Body of pancreas (tissue), 4 donors: ENCODE data around the gene TTC28. TPM values are rescaled to one million over a fixed set of nuclear protein-coding genes. Genes with fewer than 3 reads are reported as not detected.
"Not testable (repeated sequence)": the region's sequence is repeated elsewhere in the genome, so short reads cannot be mapped to it uniquely, and the experiment has no call there.

ENCODE experiments used
- ATAC-seq: fragments of 150-250 bp; one replicate; pipeline ENCODE4 v1.9.1; 2016
- DNase-seq, 4 donors: peaks; one replicate each; pipeline ENCODE4 v3.0.0-alpha.2; 2019
- H3K27ac ChIP-seq, 4 donors: fragments of 200-600 bp; sonication (generic); 1 replicate in 3 of 4; 2 replicates in 1 of 4; pipeline versions ENCODE4 v1.5.1 to v1.6.1; 2016 to 2019; ENCODE audit warnings: mild to moderate bottlenecking in 1 of 4, mixed read lengths in 1 of 4, moderate library complexity in 1 of 4
- H3K27me3 ChIP-seq, 2 donors: fragments of 200-600 bp; sonication (generic); one replicate each; pipeline ENCODE4 v1.6.0; 2016; ENCODE audit warnings: mild to moderate bottlenecking in 1 of 2
- H3K36me3 ChIP-seq, 2 donors: fragments of 200-600 bp; sonication (generic); replicated peaks in 1 of 2; 2 replicates each; pipeline ENCODE4 v1.5.1; 2016; ENCODE audit warnings: low read depth in 2 of 2; ENCODE audit not compliant: insufficient read depth in 1 of 2
- H3K4me1 ChIP-seq: fragments of 200-600 bp; sonication (generic); one replicate; pipeline ENCODE4 v1.6.0; 2016
- H3K4me3 ChIP-seq, 2 donors: fragments of 200-600 bp; sonication (generic); 1 replicate in 1 of 2; 2 replicates in 1 of 2; pipeline ENCODE4 v1.5.1; 2016 to 2019
- H3K9me3 ChIP-seq, 3 donors: fragments of 200-600 bp; sonication (generic); 1 replicate in 2 of 3; 2 replicates in 1 of 3; pipeline ENCODE4 v1.5.1; 2016
- POLR2A ChIP-seq, 3 donors: fragments of 450-650 bp; IDR thresholded peaks; one replicate each; pipeline ENCODE4 v1.6.1; 2016; ENCODE audit warnings: antibody characterized with exemption in 3 of 3, mild to moderate bottlenecking in 2 of 3
- WGBS, 2 donors: methylation state at CpG; one replicate each; pipeline ENCODE4 v1.1.5; 2017; 5-methylcytosine and 5-hydroxymethylcytosine counted together
- intact Hi-C: fragments of 100-400 bp; cut with DNase I; formaldehyde crosslinking; loops from one replicate; pipeline ENCODE4 v1.15.1; 2023
- total RNA-seq, 2 donors: library from RNA; depleted of rRNA; stranded (reverse); fragments of >200 nt; gene quantifications; one replicate each; pipeline ENCODE4 v1.1.0, GENCODE V29; 2016
- TF ChIP-seq, protein P1 (sequence below), 7 experiments: fragments of 450-650 bp in 4 of 7; fragments of 200-600 bp in 3 of 7; sonication (generic) in 3 of 7; IDR thresholded peaks; one replicate each; pipeline ENCODE4 v1.5.1; 2016 to 2019; ENCODE audit warnings: antibody characterized with exemption in 7 of 7

TTC28 gene
- total RNA-seq, 2 donors from 2014 or later: 21.0 to 87.3 TPM

DNA sequence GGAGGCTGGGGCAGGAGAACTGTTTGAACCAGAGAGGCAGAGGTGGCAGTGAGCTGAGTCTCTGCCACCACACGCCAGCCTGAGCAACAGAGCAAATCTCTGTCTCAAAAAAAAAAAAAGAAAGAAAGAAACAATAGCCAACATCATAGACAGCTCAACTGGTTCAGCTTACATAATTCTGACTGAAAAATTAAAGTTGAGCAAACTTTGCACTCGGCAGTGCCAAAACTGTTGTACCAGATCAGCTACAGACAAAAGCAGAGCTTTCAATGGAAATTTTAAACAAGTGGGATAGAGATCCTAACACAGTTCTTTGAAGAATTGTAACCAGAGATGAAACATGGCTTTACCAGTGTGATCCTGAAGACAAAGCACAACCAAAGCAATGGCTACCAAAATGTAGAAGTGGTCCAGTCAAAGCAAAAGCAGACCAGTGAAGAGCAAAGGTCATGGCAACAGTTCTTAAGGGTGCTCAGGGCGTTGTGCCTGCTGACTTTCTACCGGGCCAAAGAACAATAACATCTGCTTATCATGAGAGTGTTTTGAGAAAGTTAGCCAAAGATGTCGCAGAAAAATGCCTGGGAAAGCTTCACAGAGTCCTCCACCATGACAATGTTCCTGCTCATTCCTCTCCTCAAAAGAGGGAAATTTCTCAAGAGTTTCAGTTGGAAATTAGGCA is 59.3 kb downstream of the TTC28 start:
- peak in 1 of 4 donors; percentile 21 for DNase-seq
- H3K27me3 ChIP-seq: no peaks in the 10 kb centered on the region
- peak overlapping the region in 2 of 4 donors; percentile 7 to 52 for H3K27ac ChIP-seq
- H3K9me3 ChIP-seq: no peaks in the 10 kb centered on the region
- H3K36me3 ChIP-seq: no peaks in the 10 kb centered on the region
- intact Hi-C loops: no loop called here
- TF ChIP-seq, protein P1, sequence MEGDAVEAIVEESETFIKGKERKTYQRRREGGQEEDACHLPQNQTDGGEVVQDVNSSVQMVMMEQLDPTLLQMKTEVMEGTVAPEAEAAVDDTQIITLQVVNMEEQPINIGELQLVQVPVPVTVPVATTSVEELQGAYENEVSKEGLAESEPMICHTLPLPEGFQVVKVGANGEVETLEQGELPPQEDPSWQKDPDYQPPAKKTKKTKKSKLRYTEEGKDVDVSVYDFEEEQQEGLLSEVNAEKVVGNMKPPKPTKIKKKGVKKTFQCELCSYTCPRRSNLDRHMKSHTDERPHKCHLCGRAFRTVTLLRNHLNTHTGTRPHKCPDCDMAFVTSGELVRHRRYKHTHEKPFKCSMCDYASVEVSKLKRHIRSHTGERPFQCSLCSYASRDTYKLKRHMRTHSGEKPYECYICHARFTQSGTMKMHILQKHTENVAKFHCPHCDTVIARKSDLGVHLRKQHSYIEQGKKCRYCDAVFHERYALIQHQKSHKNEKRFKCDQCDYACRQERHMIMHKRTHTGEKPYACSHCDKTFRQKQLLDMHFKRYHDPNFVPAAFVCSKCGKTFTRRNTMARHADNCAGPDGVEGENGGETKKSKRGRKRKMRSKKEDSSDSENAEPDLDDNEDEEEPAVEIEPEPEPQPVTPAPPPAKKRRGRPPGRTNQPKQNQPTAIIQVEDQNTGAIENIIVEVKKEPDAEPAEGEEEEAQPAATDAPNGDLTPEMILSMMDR (IDR thresholded peaks at IDR 0.05): no peak
- no peak for TF ChIP-seq POLR2A (IDR thresholded peaks at IDR 0.05)
- WGBS, 2 donors: 35 to 36% methylated on average over 5 of the region's 5 CpGs
- peak; percentile 21 for ATAC-seq
- no peak overlapping the region for H3K4me3 ChIP-seq
- H3K4me1 ChIP-seq: peaks cover 14% of the 10 kb centered on the region

DNA sequence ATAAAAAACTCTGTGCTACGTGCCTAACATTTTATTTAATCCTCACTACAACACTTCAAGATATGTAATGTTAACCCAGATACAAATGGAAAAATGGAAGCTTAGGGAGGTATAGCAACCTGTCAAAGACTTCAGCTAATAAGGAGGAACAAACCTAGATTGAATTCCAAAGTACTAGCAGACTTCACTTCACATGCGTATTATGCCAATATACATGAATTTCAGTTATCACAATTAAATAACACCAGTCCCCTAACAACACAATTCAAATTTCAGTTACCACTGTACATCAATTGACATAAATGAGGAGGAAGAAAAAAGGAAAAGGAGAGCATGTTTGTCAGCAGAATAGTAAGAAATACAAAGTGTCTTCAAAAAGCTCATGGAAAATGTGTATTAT is 60.4 kb downstream of the TTC28 start:
- no peak for DNase-seq
- H3K9me3 ChIP-seq: no peaks in the 10 kb centered on the region

DNA sequence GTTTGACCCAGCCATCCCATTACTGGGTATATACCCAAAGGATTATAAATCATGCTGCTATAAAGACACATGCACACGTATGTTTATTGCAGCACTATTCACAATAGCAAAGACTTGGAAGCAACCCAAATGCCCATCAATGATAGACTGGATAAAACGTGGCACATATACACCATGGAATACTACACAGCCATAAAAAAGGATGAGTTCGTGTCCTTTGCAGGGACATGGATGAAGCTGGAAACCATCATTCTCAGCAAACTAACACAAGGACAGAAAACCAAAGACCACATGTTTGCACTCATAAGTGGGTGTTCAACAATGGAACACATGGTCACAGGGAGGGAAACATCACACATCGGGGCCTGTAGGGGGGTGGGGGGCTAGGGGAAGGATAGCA is 64.2 kb downstream of the TTC28 start:
- ATAC-seq, H3K36me3 ChIP-seq, H3K27ac ChIP-seq, H3K4me3 ChIP-seq, H3K27me3 ChIP-seq, H3K9me3 ChIP-seq, intact Hi-C loops, H3K4me1 ChIP-seq, DNase-seq: not testable (repeated sequence)
- 82% methylated on average over 4 of the region's 4 CpGs for WGBS, 2 donors

More for the DNA sequence above, 60.4 kb downstream of the TTC28 start:
- Histone ChIP-seq H3K27ac (no peak overlapping the region), H3K27me3 (no peaks in the 10 kb centered on the region), H3K36me3 (no peaks in the 10 kb centered on the region), H3K4me1 (peaks cover 14% of the 10 kb centered on the region), H3K4me3 (no peak overlapping the region)
- intact Hi-C loops: no loop called here
- no peak for ATAC-seq
- TF ChIP-seq, protein P1 (IDR thresholded peaks at IDR 0.05): no peak
- no peak for TF ChIP-seq POLR2A (IDR thresholded peaks at IDR 0.05)
- WGBS, 2 donors: 91 to 98% methylated on average over 2 of the region's 2 CpGs

DNA sequence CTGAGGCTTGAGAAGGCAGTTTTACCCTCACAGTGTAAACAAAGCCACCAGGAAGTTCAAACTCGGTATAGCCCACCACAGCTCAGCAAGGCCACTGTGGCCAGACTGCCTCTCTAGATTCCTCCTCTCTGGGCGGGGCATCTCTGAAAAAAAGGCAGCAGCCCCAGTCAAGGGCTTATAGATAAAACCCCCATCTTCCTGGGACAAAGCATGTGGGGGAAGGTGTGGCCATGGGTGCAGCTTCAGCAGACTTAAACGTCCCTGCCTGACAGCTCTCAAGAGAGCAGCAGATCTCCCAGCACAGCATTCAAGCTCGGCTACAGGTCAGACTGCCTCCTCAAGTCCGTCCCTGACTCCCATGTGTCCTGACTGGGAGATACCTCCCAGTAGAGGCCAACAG is 69.7 kb downstream of the TTC28 start:
- no peak for ATAC-seq
- WGBS, 2 donors: 88% methylated on average over 5 of the region's 5 CpGs; no CpG with 5 or more reads in 1 of the 2 donors
- intact Hi-C loops: loop anchor here (5.0 kb wide), 1 partner anchor 222 kb away; no protein-coding TSS in a partner anchor

DNA sequence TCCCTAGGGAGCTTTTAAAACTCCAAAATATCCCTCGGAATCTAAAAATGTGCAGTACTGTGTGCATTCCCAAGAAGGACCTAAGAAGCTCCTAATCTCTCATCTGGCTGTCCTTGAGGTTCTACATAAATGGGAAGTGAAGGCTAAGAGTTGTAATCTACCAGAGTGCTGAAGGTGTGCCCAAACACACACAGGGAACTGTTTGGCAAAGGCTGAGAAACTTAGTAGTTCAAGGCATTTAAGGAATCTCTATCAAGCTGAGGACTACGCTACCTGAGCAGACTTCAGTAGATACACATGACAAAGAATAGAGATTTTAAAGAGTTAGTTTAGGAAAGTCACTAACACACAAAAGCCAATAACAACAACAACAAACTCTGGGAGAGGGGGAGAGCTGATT is 71.1 kb downstream of the TTC28 start:
- Histone ChIP-seq H3K4me3 (no peak overlapping the region), H3K9me3 (no peaks in the 10 kb centered on the region), H3K36me3 (no peaks in the 10 kb centered on the region), H3K4me1 (peaks cover 9% of the 10 kb centered on the region), H3K27me3 (no peaks in the 10 kb centered on the region), H3K27ac (no peak overlapping the region)
- 29 to 39% methylated on average over 2 of the region's 2 CpGs for WGBS, 2 donors
- no peak for TF ChIP-seq POLR2A (IDR thresholded peaks at IDR 0.05)
- TF ChIP-seq, protein P1 (IDR thresholded peaks at IDR 0.05): no peak
- DNase-seq: peak in 2 of 4 donors; percentile 8 to 12
- ATAC-seq: no peak
- intact Hi-C loops: loop anchor here (5.0 kb wide), 1 partner anchor 224 kb away; no protein-coding TSS in a partner anchor

More for the DNA sequence above, 69.7 kb downstream of the TTC28 start:
- H3K9me3 ChIP-seq: no peaks in the 10 kb centered on the region
- DNase-seq: no peak
- H3K27me3 ChIP-seq: no peaks in the 10 kb centered on the region
- H3K36me3 ChIP-seq: no peaks in the 10 kb centered on the region
- no peak overlapping the region for H3K27ac ChIP-seq
- peaks cover 9% of the 10 kb centered on the region for H3K4me1 ChIP-seq
- H3K4me3 ChIP-seq: no peak overlapping the region
- no peak for TF ChIP-seq POLR2A (IDR thresholded peaks at IDR 0.05)
- TF ChIP-seq, protein P1 (IDR thresholded peaks at IDR 0.05): no peak
